Fibroblast of gingiva (primary cell): ENCODE measurements around the gene PDGFC.

Source experiments
- DNase-seq: peaks from one replicate; pipeline ENCODE4 v3.0.0-alpha.2; 2011; ENCODE audit warnings: low read depth

PDGFC gene

GRCh38 chr4:156829201-156829873 lies 142.3 kb downstream of the PDGFC start:
- peak; percentile 88 for DNase-seq

GRCh38 chr4:156827519-156827918 lies 144.1 kb downstream of the PDGFC start:
- DNase-seq = no peak

- DNase-seq = no peak
Observed at GRCh38 chr4:156825074-156825473, 146.5 kb downstream of the PDGFC start.

- DNase-seq = no peak
Observed at GRCh38 chr4:156824451-156825060, 147.0 kb downstream of the PDGFC start.

- DNase-seq = peak; percentile 80
Observed at GRCh38 chr4:156820931-156821330, 150.7 kb downstream of the PDGFC start.

- DNase-seq = no peak
Observed at GRCh38 chr4:156816360-156816755, 155.2 kb downstream of the PDGFC start.

- no peak for DNase-seq
Observed at GRCh38 chr4:156815717-156816359, 155.8 kb downstream of the PDGFC start.

- no peak for DNase-seq
Observed at GRCh38 chr4:156811963-156812362, 159.6 kb downstream of the PDGFC start.

GRCh38 chr4:156811286-156811685 lies 160.3 kb downstream of the PDGFC start:
- no peak for DNase-seq

- no peak for DNase-seq
Observed at GRCh38 chr4:156805696-156806095, 165.9 kb downstream of the PDGFC start.

- peak; percentile 54 for DNase-seq
Observed at GRCh38 chr4:156803056-156803455, 168.5 kb downstream of the PDGFC start.

- DNase-seq = no peak
Observed at GRCh38 chr4:156800463-156800862, 171.1 kb downstream of the PDGFC start.

- DNase-seq = peak; percentile 6
Observed at GRCh38 chr4:156799121-156799589, 172.4 kb downstream of the PDGFC start.

GRCh38 chr4:156798438-156798837 lies 173.2 kb downstream of the PDGFC start:
- DNase-seq = no peak

- no peak for DNase-seq
Observed at GRCh38 chr4:156797206-156797605, 174.4 kb downstream of the PDGFC start.

GRCh38 chr4:156795727-156796126 lies 175.9 kb downstream of the PDGFC start:
- DNase-seq = no peak

GRCh38 chr4:156794863-156795262 lies 176.7 kb downstream of the PDGFC start:
- DNase-seq = no peak

- no peak for DNase-seq
Observed at GRCh38 chr4:156792462-156793085, 179.0 kb downstream of the PDGFC start.

- DNase-seq = peak; percentile 83
Observed at GRCh38 chr4:156790866-156791265, 180.7 kb downstream of the PDGFC start.

- DNase-seq = no peak
Observed at GRCh38 chr4:156788782-156789181, 182.8 kb downstream of the PDGFC start.

- DNase-seq = no peak
Observed at GRCh38 chr4:156786713-156787112, 184.9 kb downstream of the PDGFC start.

GRCh38 chr4:156784970-156785369 lies 186.6 kb downstream of the PDGFC start:
- no peak for DNase-seq

- no peak for DNase-seq
Observed at GRCh38 chr4:156783966-156784365, 187.6 kb downstream of the PDGFC start.
